K562 (cell line): ENCODE results near the gene PHACTR3. TPM values are rescaled to one million over a fixed set of nuclear protein-coding genes. Genes with fewer than 3 reads are reported as not detected.

Source experiments
- ATAC-seq: fragments of 200-7000 bp; cut with Tn5 transposase; 3 replicates; pipeline ENCODE4 v1.9.1; 2020; ENCODE audit warnings: moderate library complexity
- BruUV-seq: library from RNA; stranded (reverse); fragments of 400-500 nt; replicated peaks from 2 replicates; lab custom pipeline; 2021; lab: Mats Ljungman, UMichigan
- CTCF ChIA-PET: fragments of 300-600 bp; formaldehyde crosslinking; extraction: SDS; loops from one replicate; lab custom pipeline; 2021; ENCODE audit warnings: low intra/inter-chr PET ratio; lab: Yijun Ruan, JAX
- POLR2A ChIA-PET: fragments of 300-600, 350-650 bp; sonication (Branson Sonifier 250); formaldehyde crosslinking; extraction: SDS; loops from one replicate; lab custom pipeline; 2021; ENCODE audit warnings: antibody characterized with exemption, inconsistent platforms; lab: Yijun Ruan, JAX
- DNase-seq, 4 experiments: peaks; one replicate each; pipeline versions ENCODE4 v3.0.0 to v3.0.0-alpha.2; 2011 to 2018; ENCODE audit warnings: low spot score in 3 of 4, mixed read lengths in 3 of 4; ENCODE audit errors: extremely low read depth in 1 of 4
- FAIRE-seq: peaks from 2 replicates; lab custom pipeline; 2011; peaks lifted over from hg19 to GRCh38; lab: Jason Lieb, UNC
- H2AFZ ChIP-seq: 2 replicates; pipeline ENCODE4 v1.6.0; 2011; ENCODE audit warnings: low read depth, low read length, control low read depth, inconsistent platforms
- H3K27ac ChIP-seq: fragments of 200-600 bp; 3 replicates; pipeline ENCODE4 v1.8.0; 2011; ENCODE audit warnings: low read depth, mild to moderate bottlenecking, control low read depth, inconsistent platforms, low read length, moderate library complexity, mixed read lengths; ENCODE audit errors: extremely low read depth
- H3K27me3 ChIP-seq, 2 experiments: fragments of 300-600 bp in 1 of 2; 2 replicates in 1 of 2; 3 replicates in 1 of 2; pipeline versions ENCODE4 v1.6.0 to v1.8.0; 2011; ENCODE audit warnings: inconsistent platforms in 2 of 2, low read length in 2 of 2, mild to moderate bottlenecking in 1 of 2, mixed read lengths in 1 of 2, moderate library complexity in 1 of 2; ENCODE audit not compliant: control insufficient read depth in 2 of 2, insufficient read depth in 2 of 2
- H3K36me3 ChIP-seq: fragments of 300-600 bp; 3 replicates; pipeline ENCODE4 v1.8.0; 2011; ENCODE audit warnings: mild to moderate bottlenecking, low read length, inconsistent platforms; ENCODE audit not compliant: control insufficient read depth, insufficient read depth
- H3K4me1 ChIP-seq, 2 experiments: fragments of 200-600 bp in 1 of 2; replicated peaks in 1 of 2; 2 replicates in 1 of 2; 3 replicates in 1 of 2; pipeline versions ENCODE4 v1.5.1 to v1.8.0; 2011; ENCODE audit warnings: inconsistent platforms in 2 of 2, low read length in 2 of 2, mild to moderate bottlenecking in 1 of 2, mixed read lengths in 1 of 2, moderate library complexity in 1 of 2; ENCODE audit not compliant: control insufficient read depth in 2 of 2, insufficient read depth in 2 of 2
- H3K4me2 ChIP-seq: 2 replicates; pipeline ENCODE4 v1.6.1; 2011; ENCODE audit warnings: low read length, control low read depth, inconsistent platforms, mixed read lengths; ENCODE audit not compliant: insufficient read depth
- H3K4me3 ChIP-seq: fragments of 200-600 bp; sonication (generic), shearing (Covaris generic); 2 replicates; pipeline ENCODE4 v1.5.1; 2016; ENCODE audit warnings: control low read depth, inconsistent platforms
- H3K79me2 ChIP-seq: fragments of 200-600 bp; 3 replicates; pipeline ENCODE4 v1.8.0; 2011; ENCODE audit warnings: low read length, inconsistent platforms; ENCODE audit not compliant: control insufficient read depth, insufficient read depth
- H3K9ac ChIP-seq, 2 experiments: 2 replicates each; pipeline versions ENCODE4 v1.6.0 to v1.6.1; 2011; ENCODE audit warnings: low read depth in 2 of 2, low read length in 2 of 2, control low read depth in 1 of 2, inconsistent platforms in 1 of 2, mild to moderate bottlenecking in 1 of 2, mixed read lengths in 1 of 2; ENCODE audit not compliant: insufficient read depth in 1 of 2
- H3K9me1 ChIP-seq: one replicate; pipeline ENCODE4 v1.6.0; 2011; ENCODE audit warnings: inconsistent platforms, mild to moderate bottlenecking, low read length, moderate library complexity; ENCODE audit not compliant: control insufficient read depth, insufficient read depth
- H3K9me3 ChIP-seq: replicated peaks from 2 replicates; pipeline ENCODE4 v1.5.1; 2011; ENCODE audit warnings: low read depth, low read length, inconsistent platforms; ENCODE audit not compliant: control insufficient read depth, insufficient read depth
- H4K20me1 ChIP-seq: replicated peaks from 2 replicates; pipeline ENCODE4 v1.6.1; 2011; ENCODE audit warnings: low read length, inconsistent platforms, mixed read lengths; ENCODE audit not compliant: control insufficient read depth, insufficient read depth
- ARID4B ChIP-seq: sonication (generic); formaldehyde crosslinking; IDR thresholded peaks from 2 replicates; pipeline ENCODE4 v1.8.0; 2022; ENCODE audit warnings: mild to moderate bottlenecking, missing genetic modification reagents
- CBX1 ChIP-seq: sonication (generic); IDR thresholded peaks from 2 replicates; pipeline ENCODE4 v1.6.1; 2016; ENCODE audit warnings: antibody characterized with exemption, low read depth, mild to moderate bottlenecking
- TEAD2 ChIP-seq: fragments of 450-650 bp; IDR thresholded peaks from 2 replicates; pipeline ENCODE4 v1.6.1; 2016; ENCODE audit warnings: missing genetic modification characterization, control low read depth, missing compliant biosample characterization
- WGBS: fragments of 100-300 bp; shearing (Covaris generic); methylation state at CpG from one replicate; pipeline ENCODE4 v1.1.6; 2016; ENCODE audit warnings: low coverage, mixed read lengths; ENCODE audit not compliant: insufficient coverage; ENCODE audit errors: missing lambda C conversion rate; 5-methylcytosine and 5-hydroxymethylcytosine counted together
- in situ Hi-C: fragments of 300-500 bp; cut with MboI; formaldehyde crosslinking; loops from 4 replicates; pipeline ENCODE4 v1.15.0; 2018; ENCODE audit warnings: inconsistent platforms, mixed read lengths
- intact Hi-C: fragments of 100-400 bp; cut with micrococcal nuclease; formaldehyde crosslinking; loops from 2 replicates; pipeline ENCODE4 v1.14.2; 2022
- polyA plus RNA-seq, 8 experiments: library from polyadenylated mRNA; depleted of rRNA in 4 of 8; stranded (reverse) in 5 of 8; unstranded in 3 of 8; fragments of >200 nt; fragmentation: Nextera tagmentation in 2 of 8; fragmentation: Illumina TruSeq in 1 of 8; extraction: Ambion mirVana in 2 of 8; extraction: Trizol in 1 of 8; gene quantifications; 2 replicates each; pipeline versions ENCODE4 v1.2.1 to v1.2.3, GENCODE V29; 2011 to 2014; ENCODE audit warnings: inconsistent platforms in 1 of 8, missing spikeins in 1 of 8
- total RNA-seq, 7 experiments: library from RNA; depleted of rRNA in 6 of 7; stranded (reverse); fragments of >200 nt in 6 of 7; fragmentation: Illumina TruSeq in 2 of 7; extraction: Trizol in 2 of 7; gene quantifications; 2 replicates each; pipeline versions ENCODE4 v1.2.1 to v1.2.3, GENCODE V29; 2011 to 2021; ENCODE audit warnings: low replicate concordance in 1 of 7

The PHACTR3 gene
- total and polyA plus RNA-seq, 9 of the 15 experiments (the other 6 are each of a cell fraction or from before 2014, with no cell fraction given) = not detected

- no peak overlapping the region for H3K9ac ChIP-seq
- no peak for FAIRE-seq
- peaks cover 6 to 11% of the 10 kb centered on the region in 2 experiments; a peak in 2 of 5 replicates for H3K27me3 ChIP-seq
- ChIA-PET CTCF (no interaction called here), POLR2A (no interaction called here)
- H3K4me3 ChIP-seq = no peak overlapping the region
- no peak overlapping the region for H2AFZ ChIP-seq
- TF ChIP-seq TEAD2 (tag) (no peak), ARID4B (no peak), CBX1 (no peak)
- H3K27ac ChIP-seq = no peak overlapping the region
- no peak for ATAC-seq
- H4K20me1 ChIP-seq = no peaks in the 10 kb centered on the region; the same call in 1 of the 2 replicates
- no peaks in the 10 kb centered on the region for H3K9me1 ChIP-seq
- H3K4me1 ChIP-seq = no peaks in the 10 kb centered on the region
- 1% methylated on average over 14 of the region's 16 CpGs for WGBS
- no peaks in the 10 kb centered on the region for H3K9me3 ChIP-seq
- intact Hi-C loops (no loop called here), in situ Hi-C loops (no loop called here)
- H3K79me2 ChIP-seq = no peaks in the 10 kb centered on the region
- no peak for DNase-seq
- BruUV-seq = no TSS peak
- H3K36me3 ChIP-seq = no peaks in the 10 kb centered on the region
- H3K4me2 ChIP-seq = no peak overlapping the region
Measured at GRCh38 chr20:59629141-59630045, 25.1 kb downstream of the PHACTR3 start.
